GM23338 (cell line): ENCODE results near the gene TINCR.

Experiments
- CREB1 ChIP-seq: fragments of 250-450 bp; sonication (Bioruptor Pico); IDR thresholded peaks from 2 replicates; pipeline ENCODE4 v1.5.0; 2020; ENCODE audit warnings: low read depth, mild to moderate bottlenecking, moderate library complexity
- EZH2 ChIP-seq: fragments of 200-600 bp; sonication (generic); IDR thresholded peaks from one replicate; pipeline ENCODE4 v1.8.0; 2017; ENCODE audit warnings: antibody characterized with exemption, mild to moderate bottlenecking, low read depth; ENCODE audit not compliant: unreplicated experiment
- EZH2phosphoT487 ChIP-seq: fragments of 200-600 bp; sonication (generic); IDR thresholded peaks from one replicate; pipeline ENCODE4 v1.8.1; 2018; ENCODE audit warnings: antibody characterized with exemption; ENCODE audit not compliant: unreplicated experiment
- JUNB ChIP-seq: IDR thresholded peaks from one replicate; pipeline ENCODE4 v1.6.1; 2016; ENCODE audit warnings: antibody characterized with exemption; ENCODE audit not compliant: unreplicated experiment
- NANOG ChIP-seq: IDR thresholded peaks from 2 replicates; pipeline ENCODE4 v1.6.1; 2016; ENCODE audit warnings: antibody characterized with exemption, borderline replicate concordance
- POLR2AphosphoS5 ChIP-seq: IDR thresholded peaks from 2 replicates; pipeline ENCODE4 v1.6.1; 2016; ENCODE audit warnings: antibody characterized with exemption, low read depth
- ZNF114 ChIP-seq: fragments of 250-450 bp; sonication (Bioruptor Pico); IDR thresholded peaks from 2 replicates; pipeline ENCODE4 v1.5.0; 2020; ENCODE audit warnings: mild to moderate bottlenecking, moderate library complexity
- ZNF331 ChIP-seq: fragments of 250-450 bp; sonication (Bioruptor Pico); IDR thresholded peaks from 2 replicates; pipeline ENCODE4 v1.5.0; 2020; ENCODE audit warnings: low read depth, mild to moderate bottlenecking, moderate library complexity
- TF ChIP-seq, protein P1 (sequence below), 2 experiments: fragments of 200-600 bp in 1 of 2; sonication (generic) in 1 of 2; conservative IDR thresholded peaks; 2 replicates each; pipeline versions ENCODE4 v1.5.1 to v1.6.1; 2016 to 2017; ENCODE audit warnings: antibody characterized with exemption in 2 of 2, low read depth in 2 of 2, mild to moderate bottlenecking in 2 of 2, moderate library complexity in 1 of 2
- TF ChIP-seq, protein P2 (sequence below): IDR thresholded peaks from 2 replicates; pipeline ENCODE4 v1.6.1; 2016; ENCODE audit warnings: antibody characterized with exemption
- TF ChIP-seq, protein P3 (sequence below): IDR thresholded peaks from one replicate; pipeline ENCODE4 v1.6.1; 2018; ENCODE audit warnings: antibody characterized with exemption; ENCODE audit not compliant: unreplicated experiment

DNA sequence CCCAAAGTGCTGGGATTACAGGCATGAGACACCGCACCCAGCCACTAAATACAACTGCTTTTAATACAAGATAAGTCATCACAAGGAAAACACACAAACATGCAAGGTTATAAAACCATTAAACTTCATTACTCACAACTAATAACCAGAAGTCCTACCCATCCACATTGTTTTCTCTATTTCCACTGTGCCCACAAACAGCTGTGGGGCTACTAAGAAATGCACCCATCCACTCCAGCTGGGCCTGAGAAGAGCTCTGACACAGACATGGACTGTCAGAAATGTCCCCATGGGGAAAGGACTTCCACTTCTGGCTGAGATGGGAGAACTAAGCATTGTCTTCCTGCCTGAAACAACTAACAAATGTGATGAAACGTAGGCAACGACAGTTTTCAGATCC lies 37.6 kb upstream of the TINCR start:
- TF ChIP-seq CREB1 (CRISPR knock-in tag): no peak
- TF ChIP-seq, protein P1, sequence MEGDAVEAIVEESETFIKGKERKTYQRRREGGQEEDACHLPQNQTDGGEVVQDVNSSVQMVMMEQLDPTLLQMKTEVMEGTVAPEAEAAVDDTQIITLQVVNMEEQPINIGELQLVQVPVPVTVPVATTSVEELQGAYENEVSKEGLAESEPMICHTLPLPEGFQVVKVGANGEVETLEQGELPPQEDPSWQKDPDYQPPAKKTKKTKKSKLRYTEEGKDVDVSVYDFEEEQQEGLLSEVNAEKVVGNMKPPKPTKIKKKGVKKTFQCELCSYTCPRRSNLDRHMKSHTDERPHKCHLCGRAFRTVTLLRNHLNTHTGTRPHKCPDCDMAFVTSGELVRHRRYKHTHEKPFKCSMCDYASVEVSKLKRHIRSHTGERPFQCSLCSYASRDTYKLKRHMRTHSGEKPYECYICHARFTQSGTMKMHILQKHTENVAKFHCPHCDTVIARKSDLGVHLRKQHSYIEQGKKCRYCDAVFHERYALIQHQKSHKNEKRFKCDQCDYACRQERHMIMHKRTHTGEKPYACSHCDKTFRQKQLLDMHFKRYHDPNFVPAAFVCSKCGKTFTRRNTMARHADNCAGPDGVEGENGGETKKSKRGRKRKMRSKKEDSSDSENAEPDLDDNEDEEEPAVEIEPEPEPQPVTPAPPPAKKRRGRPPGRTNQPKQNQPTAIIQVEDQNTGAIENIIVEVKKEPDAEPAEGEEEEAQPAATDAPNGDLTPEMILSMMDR (conservative IDR thresholded peaks at IDR 0.05; ENCODE audit: low read depth in 2 of 2): no peak
- TF ChIP-seq, protein P2, sequence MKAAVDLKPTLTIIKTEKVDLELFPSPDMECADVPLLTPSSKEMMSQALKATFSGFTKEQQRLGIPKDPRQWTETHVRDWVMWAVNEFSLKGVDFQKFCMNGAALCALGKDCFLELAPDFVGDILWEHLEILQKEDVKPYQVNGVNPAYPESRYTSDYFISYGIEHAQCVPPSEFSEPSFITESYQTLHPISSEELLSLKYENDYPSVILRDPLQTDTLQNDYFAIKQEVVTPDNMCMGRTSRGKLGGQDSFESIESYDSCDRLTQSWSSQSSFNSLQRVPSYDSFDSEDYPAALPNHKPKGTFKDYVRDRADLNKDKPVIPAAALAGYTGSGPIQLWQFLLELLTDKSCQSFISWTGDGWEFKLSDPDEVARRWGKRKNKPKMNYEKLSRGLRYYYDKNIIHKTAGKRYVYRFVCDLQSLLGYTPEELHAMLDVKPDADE: no peak
- TF ChIP-seq, protein P3, sequence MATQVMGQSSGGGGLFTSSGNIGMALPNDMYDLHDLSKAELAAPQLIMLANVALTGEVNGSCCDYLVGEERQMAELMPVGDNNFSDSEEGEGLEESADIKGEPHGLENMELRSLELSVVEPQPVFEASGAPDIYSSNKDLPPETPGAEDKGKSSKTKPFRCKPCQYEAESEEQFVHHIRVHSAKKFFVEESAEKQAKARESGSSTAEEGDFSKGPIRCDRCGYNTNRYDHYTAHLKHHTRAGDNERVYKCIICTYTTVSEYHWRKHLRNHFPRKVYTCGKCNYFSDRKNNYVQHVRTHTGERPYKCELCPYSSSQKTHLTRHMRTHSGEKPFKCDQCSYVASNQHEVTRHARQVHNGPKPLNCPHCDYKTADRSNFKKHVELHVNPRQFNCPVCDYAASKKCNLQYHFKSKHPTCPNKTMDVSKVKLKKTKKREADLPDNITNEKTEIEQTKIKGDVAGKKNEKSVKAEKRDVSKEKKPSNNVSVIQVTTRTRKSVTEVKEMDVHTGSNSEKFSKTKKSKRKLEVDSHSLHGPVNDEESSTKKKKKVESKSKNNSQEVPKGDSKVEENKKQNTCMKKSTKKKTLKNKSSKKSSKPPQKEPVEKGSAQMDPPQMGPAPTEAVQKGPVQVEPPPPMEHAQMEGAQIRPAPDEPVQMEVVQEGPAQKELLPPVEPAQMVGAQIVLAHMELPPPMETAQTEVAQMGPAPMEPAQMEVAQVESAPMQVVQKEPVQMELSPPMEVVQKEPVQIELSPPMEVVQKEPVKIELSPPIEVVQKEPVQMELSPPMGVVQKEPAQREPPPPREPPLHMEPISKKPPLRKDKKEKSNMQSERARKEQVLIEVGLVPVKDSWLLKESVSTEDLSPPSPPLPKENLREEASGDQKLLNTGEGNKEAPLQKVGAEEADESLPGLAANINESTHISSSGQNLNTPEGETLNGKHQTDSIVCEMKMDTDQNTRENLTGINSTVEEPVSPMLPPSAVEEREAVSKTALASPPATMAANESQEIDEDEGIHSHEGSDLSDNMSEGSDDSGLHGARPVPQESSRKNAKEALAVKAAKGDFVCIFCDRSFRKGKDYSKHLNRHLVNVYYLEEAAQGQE: no peak
- TF ChIP-seq EZH2phosphoT487: no peak
- no peak for TF ChIP-seq JUNB
- TF ChIP-seq POLR2AphosphoS5: no peak
- TF ChIP-seq EZH2: no peak
- TF ChIP-seq NANOG: no peak
- TF ChIP-seq ZNF331 (CRISPR knock-in tag): no peak
- no peak for TF ChIP-seq ZNF114 (CRISPR knock-in tag)
